Stomach (tissue), 9 donors: ENCODE results near the gene DLG2. TPM values are rescaled to one million over a fixed set of nuclear protein-coding genes. Genes with fewer than 3 reads are reported as not detected.
"Not testable (repeated sequence)": the region's sequence is repeated elsewhere in the genome, so short reads cannot be mapped to it uniquely, and the experiment has no call there.

ENCODE experiments used
- DNase-seq, 2 donors: peaks; one replicate each; pipeline versions ENCODE4 v3.0.0 to v3.0.0-alpha.2; 2013 to 2019
- H3K27ac ChIP-seq, 5 donors: fragments of 200-600 bp in 4 of 5; sonication (generic) in 4 of 5; one replicate each; pipeline ENCODE4 v1.5.1; 2013 to 2019; ENCODE audit warnings: mild to moderate bottlenecking in 1 of 5, moderate library complexity in 1 of 5
- H3K27me3 ChIP-seq, 3 donors: fragments of 200-600 bp; sonication (generic); one replicate each; pipeline ENCODE4 v1.5.1; 2017 to 2019; ENCODE audit warnings: mixed run types in 1 of 3
- H3K36me3 ChIP-seq, 4 donors: fragments of 200-600 bp; sonication (generic); 1 replicate in 3 of 4; 2 replicates in 1 of 4; pipeline ENCODE4 v1.5.1; 2016 to 2019
- H3K4me1 ChIP-seq, 4 donors: fragments of 200-600 bp; sonication (generic); one replicate each; pipeline ENCODE4 v1.5.1; 2016 to 2019
- H3K4me3 ChIP-seq, 4 donors: fragments of 200-600 bp; sonication (generic) in 3 of 4; one replicate each; pipeline ENCODE4 v1.5.1; 2016 to 2019; ENCODE audit warnings: mild to moderate bottlenecking in 1 of 4
- H3K9me3 ChIP-seq, 4 donors: fragments of 200-600 bp; sonication (generic); one replicate each; pipeline ENCODE4 v1.5.1; 2016 to 2019
- CTCF ChIP-seq, 7 experiments: fragments of 450-650 bp in 4 of 7; fragments of 200-600 bp in 3 of 7; sonication (generic) in 3 of 7; IDR thresholded peaks; one replicate each; pipeline ENCODE4 v1.5.1; 2016 to 2019; ENCODE audit warnings: antibody characterized with exemption in 7 of 7, control low read depth in 2 of 7, mild to moderate bottlenecking in 1 of 7
- EP300 ChIP-seq: sonication (generic); formaldehyde crosslinking; IDR thresholded peaks from one replicate; pipeline ENCODE4 v1.6.1; 2017; ENCODE audit warnings: antibody characterized with exemption
- POLR2A ChIP-seq, 4 donors: fragments of 450-650 bp; IDR thresholded peaks; one replicate each; pipeline ENCODE4 v1.6.1; 2016; ENCODE audit warnings: antibody characterized with exemption in 4 of 4, control low read depth in 2 of 4, mild to moderate bottlenecking in 1 of 4, moderate library complexity in 1 of 4
- POLR2AphosphoS5 ChIP-seq, 3 donors: sonication (generic); formaldehyde crosslinking; IDR thresholded peaks; one replicate each; pipeline ENCODE4 v1.6.1; 2016; ENCODE audit warnings: antibody characterized with exemption in 3 of 3
- WGBS, 5 donors: extraction: QIAGEN DNeasy Blood & Tissue Kit in 3 of 5; methylation state at CpG; one replicate each; pipeline versions ENCODE4 v1.1.5 to v1.1.7; 2013 to 2018; 5-methylcytosine and 5-hydroxymethylcytosine counted together
- intact Hi-C: fragments of 100-400 bp; cut with DNase I; formaldehyde crosslinking; loops from one replicate; pipeline ENCODE4 v1.15.1; 2023; ENCODE audit warnings: low total_unique reads
- polyA plus RNA-seq, 3 donors: library from polyadenylated mRNA; stranded (reverse); fragments of 200-250 nt; gene quantifications; one replicate each; pipeline ENCODE4 v1.2.3, GENCODE V29; 2013
- total RNA-seq, 5 donors: library from RNA; depleted of rRNA; stranded (reverse); fragments of >200 nt; gene quantifications; one replicate each; pipeline versions ENCODE4 v1.1.0 to v1.2.3, GENCODE V29; 2014 to 2016
- donor health status: healthy with polysubstance abuse.
- donor health status: Bipolar disorder and iron deficiency.
- donor health status: healthy.

DLG2 gene
- total and polyA plus RNA-seq, 8 donors: 1.3 to 19.1 (median 3.5) TPM

DNA sequence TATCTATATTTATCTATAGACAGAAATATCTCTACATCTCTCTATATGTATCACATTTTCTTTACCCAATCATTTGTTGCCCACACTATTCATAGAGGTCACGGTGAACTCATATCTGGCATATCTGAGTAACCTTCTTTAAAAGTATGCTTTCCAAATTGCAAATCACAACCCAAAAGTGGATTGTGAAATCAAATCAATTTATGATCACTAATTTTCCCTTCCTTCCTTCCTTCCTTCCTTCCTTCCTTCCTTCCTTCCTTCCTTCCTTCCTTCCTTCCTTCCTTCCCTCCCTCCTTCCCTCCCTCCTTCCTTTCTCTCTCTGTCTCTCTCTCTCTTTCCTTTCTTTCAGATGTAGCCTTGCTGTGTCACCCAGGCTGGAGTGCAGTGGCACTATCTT lies 1893.0 kb downstream of the DLG2 start:
- Histone ChIP-seq H3K4me1 (no peaks in the 10 kb centered on the region), H3K36me3 (no peaks in the 10 kb centered on the region), H3K27me3 (no peaks in the 10 kb centered on the region), H3K4me3 (no peak overlapping the region), H3K9me3 (no peaks in the 10 kb centered on the region), H3K27ac (no peak overlapping the region)
- no peak for TF ChIP-seq EP300
- no peak for TF ChIP-seq CTCF (IDR thresholded peaks at IDR 0.05)
- TF ChIP-seq POLR2AphosphoS5 (IDR thresholded peaks at IDR 0.05): no peak
- TF ChIP-seq POLR2A (IDR thresholded peaks at IDR 0.05): no peak
- WGBS, 5 donors: 86 to 98% (median 97%) methylated on average over 1 of the region's 1 CpG
- no peak for DNase-seq
- intact Hi-C loops: no loop called here

- H3K4me1 ChIP-seq, intact Hi-C loops: not testable (repeated sequence)
- WGBS, 5 donors: 92 to 96% (median 94%) methylated on average over 2 of the region's 2 CpGs
These were observed 1895.9 kb downstream of the DLG2 start for GRCh38 chr11:83731288-83731687.

GRCh38 chr11:83728281-83728680 lies 1898.9 kb downstream of the DLG2 start:
- DNase-seq: no peak
- no peaks in the 10 kb centered on the region for H3K36me3 ChIP-seq
- no peak overlapping the region for H3K4me3 ChIP-seq
- peaks cover 3 to 24% (median 19%) of the 10 kb centered on the region in 4 donors for H3K4me1 ChIP-seq
- no peaks in the 10 kb centered on the region for H3K9me3 ChIP-seq
- no peak overlapping the region for H3K27ac ChIP-seq
- no peak for TF ChIP-seq EP300
- TF ChIP-seq POLR2A (IDR thresholded peaks at IDR 0.05): no peak
- no peak for TF ChIP-seq CTCF (IDR thresholded peaks at IDR 0.05)
- no peaks in the 10 kb centered on the region for H3K27me3 ChIP-seq
- intact Hi-C loops: no loop called here
- WGBS, 5 donors: 83 to 97% (median 85%) methylated on average over 2 of the region's 2 CpGs

More at GRCh38 chr11:83731288-83731687, 1895.9 kb downstream of the DLG2 start:
- not testable (repeated sequence) for H3K36me3 ChIP-seq, H3K27ac ChIP-seq, H3K9me3 ChIP-seq, H3K4me3 ChIP-seq, DNase-seq, H3K27me3 ChIP-seq

DNA sequence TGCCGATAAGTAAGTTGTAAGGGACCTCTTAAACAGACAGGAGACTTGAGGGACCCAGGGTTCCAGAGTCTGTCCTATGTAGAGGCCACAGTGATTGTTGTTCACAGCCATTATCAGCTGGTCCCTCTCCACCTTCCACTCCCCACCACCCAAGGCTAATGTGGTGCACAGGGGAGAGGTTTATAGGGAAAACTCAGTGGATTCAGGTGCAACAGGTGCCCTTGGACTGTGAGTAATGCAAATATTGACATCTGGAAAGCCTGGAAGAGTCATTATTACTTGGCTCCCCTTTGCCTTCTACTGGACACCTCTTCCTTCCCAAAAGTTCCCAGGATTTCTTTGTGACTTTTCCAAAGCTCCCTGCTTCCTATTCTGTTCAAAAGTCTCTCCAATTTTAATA lies 1899.9 kb downstream of the DLG2 start:
- H3K4me1 ChIP-seq: peaks cover 3 to 33% (median 22%) of the 10 kb centered on the region in 4 donors
- H3K27me3 ChIP-seq: no peaks in the 10 kb centered on the region
- TF ChIP-seq POLR2A (IDR thresholded peaks at IDR 0.05) (no peak), POLR2AphosphoS5 (IDR thresholded peaks at IDR 0.05) (no peak), EP300 (no peak), CTCF (IDR thresholded peaks at IDR 0.05) (no peak)
- H3K27ac ChIP-seq: no peak overlapping the region
- H3K9me3 ChIP-seq: no peaks in the 10 kb centered on the region
- WGBS, 5 donors: 54 to 81% (median 62%) methylated on average over 1 of the region's 1 CpG
- intact Hi-C loops: no loop called here
- DNase-seq: no peak
- no peak overlapping the region for H3K4me3 ChIP-seq
- H3K36me3 ChIP-seq: no peaks in the 10 kb centered on the region

- no peaks in the 10 kb centered on the region for H3K9me3 ChIP-seq
- DNase-seq: no peak
- no peaks in the 10 kb centered on the region for H3K27me3 ChIP-seq
- no peak overlapping the region for H3K4me3 ChIP-seq
- no peak for TF ChIP-seq CTCF (IDR thresholded peaks at IDR 0.05)
- no peak for TF ChIP-seq POLR2AphosphoS5 (IDR thresholded peaks at IDR 0.05)
- no peak for TF ChIP-seq EP300
- TF ChIP-seq POLR2A (IDR thresholded peaks at IDR 0.05): no peak
- 66 to 78% (median 73%) methylated on average over 2 of the region's 2 CpGs for WGBS, 5 donors
- no peaks in the 10 kb centered on the region for H3K36me3 ChIP-seq
- H3K4me1 ChIP-seq: peaks cover 3 to 36% (median 23%) of the 10 kb centered on the region in 4 donors
- intact Hi-C loops: no loop called here
- no peak overlapping the region for H3K27ac ChIP-seq
These were observed 1900.8 kb downstream of the DLG2 start for GRCh38 chr11:83726316-83726715.
